Right atrium auricular region (tissue), 2 donors: ENCODE measurements around the gene CEP290. TPM values are rescaled to one million over a fixed set of nuclear protein-coding genes. Genes with fewer than 3 reads are reported as not detected.

Experiments used
- DNase-seq: peaks from one replicate; pipeline ENCODE4 v3.0.0-alpha.2; 2019; ENCODE audit warnings: low spot score
- H3K27ac ChIP-seq, 2 donors: fragments of 200-600 bp; sonication (generic); 1 replicate in 1 of 2; 2 replicates in 1 of 2; pipeline ENCODE4 v1.5.1; 2016 to 2019
- H3K27me3 ChIP-seq, 2 donors: fragments of 200-600 bp; sonication (generic); one replicate each; pipeline versions ENCODE4 v1.5.1 to v1.6.0; 2017 to 2019
- H3K36me3 ChIP-seq: fragments of 200-600 bp; sonication (generic); one replicate; pipeline ENCODE4 v1.5.1; 2016
- H3K4me1 ChIP-seq, 2 donors: fragments of 200-600 bp; sonication (generic); one replicate each; pipeline versions ENCODE4 v1.5.1 to v1.6.0; 2017 to 2019
- H3K4me3 ChIP-seq, 2 donors: fragments of 200-600 bp; sonication (generic); 1 replicate in 1 of 2; 2 replicates in 1 of 2; pipeline ENCODE4 v1.5.1; 2017 to 2019; ENCODE audit warnings: mild to moderate bottlenecking in 1 of 2, moderate library complexity in 1 of 2
- H3K9me3 ChIP-seq, 2 donors: fragments of 200-600 bp; sonication (generic); one replicate each; pipeline ENCODE4 v1.5.1; 2019
- CTCF ChIP-seq, 2 donors: fragments of 200-600 bp; sonication (generic); IDR thresholded peaks; one replicate each; pipeline ENCODE4 v1.5.1; 2019; ENCODE audit warnings: antibody characterized with exemption in 2 of 2
- total RNA-seq, 2 donors: library from RNA; depleted of rRNA; stranded (reverse); fragments of >200 nt; gene quantifications; one replicate each; pipeline ENCODE4 v1.1.0, GENCODE V29; 2016

CEP290 gene
- total RNA-seq, 2 donors from 2014 or later = 5.9 to 8.7 TPM

- peaks cover 5% of the 10 kb centered on the region for H3K36me3 ChIP-seq
- H3K4me1 ChIP-seq = no peaks in the 10 kb centered on the region
- no peak for TF ChIP-seq CTCF (IDR thresholded peaks at IDR 0.05)
- H3K27me3 ChIP-seq = no peaks in the 10 kb centered on the region
- no peak for DNase-seq
- H3K4me3 ChIP-seq = no peak overlapping the region
- H3K27ac ChIP-seq = no peak overlapping the region
- no peaks in the 10 kb centered on the region for H3K9me3 ChIP-seq
These were observed 19.2 kb downstream of the CEP290 start for GRCh38 chr12:88122666-88123065.

DNA sequence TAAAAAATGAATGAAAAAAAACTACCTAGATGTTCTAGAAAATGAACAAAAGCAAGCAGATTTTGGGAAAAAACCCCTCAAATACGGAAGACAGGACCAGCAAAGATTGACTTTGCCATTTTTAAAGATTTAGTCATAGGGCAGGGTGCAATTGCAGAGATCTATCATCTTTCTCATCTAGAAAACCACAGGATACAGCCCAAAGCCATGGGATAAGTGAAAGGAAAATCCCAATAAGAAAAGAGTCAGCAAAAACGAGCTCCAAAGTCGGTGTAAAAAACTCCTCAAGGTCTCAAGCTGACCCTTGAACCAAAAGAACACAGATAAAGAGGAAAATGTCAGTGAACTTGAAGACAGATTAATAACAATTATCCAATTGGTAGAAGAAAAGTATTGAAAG lies 28.0 kb downstream of the CEP290 start:
- no peak overlapping the region for H3K4me3 ChIP-seq
- peaks cover 43% of the 10 kb centered on the region for H3K36me3 ChIP-seq
- no peaks in the 10 kb centered on the region for H3K27me3 ChIP-seq
- no peak for DNase-seq
- H3K4me1 ChIP-seq = no peaks in the 10 kb centered on the region
- no peak for TF ChIP-seq CTCF (IDR thresholded peaks at IDR 0.05)
- H3K27ac ChIP-seq = no peak overlapping the region
- no peaks in the 10 kb centered on the region for H3K9me3 ChIP-seq

DNA sequence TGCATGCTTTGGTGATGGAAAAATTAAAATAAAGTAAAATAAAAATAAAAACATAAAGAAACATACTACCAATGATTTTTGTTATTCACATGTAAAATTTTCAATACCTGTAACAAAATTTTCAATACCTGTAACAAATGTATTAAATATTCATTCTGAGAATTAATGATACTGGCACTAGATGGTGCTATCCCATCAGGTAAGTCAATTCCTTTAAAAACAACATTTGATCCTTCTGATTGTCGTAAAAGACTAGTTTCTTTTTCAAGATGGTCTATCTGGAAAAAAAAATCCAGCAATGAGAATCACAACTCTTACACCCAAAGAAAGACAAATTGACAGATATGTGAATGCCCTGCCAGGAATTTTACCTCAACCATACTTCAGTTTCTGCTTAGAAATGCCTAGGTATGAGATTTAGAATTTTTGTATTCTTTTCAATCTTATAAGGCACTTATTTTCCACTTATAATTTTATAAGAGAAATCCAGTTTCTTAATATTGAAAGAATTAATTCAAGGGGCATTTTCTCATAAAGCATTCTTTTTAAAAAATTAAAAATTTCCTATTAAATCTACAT lies 30.7 kb downstream of the CEP290 start:
- Histone ChIP-seq H3K27me3 (no peaks in the 10 kb centered on the region), H3K27ac (no peak overlapping the region), H3K36me3 (peaks cover 39% of the 10 kb centered on the region), H3K4me3 (no peak overlapping the region), H3K9me3 (no peaks in the 10 kb centered on the region), H3K4me1 (no peaks in the 10 kb centered on the region)
- DNase-seq = no peak
- peak in 1 of 2 donors; percentile 51 for TF ChIP-seq CTCF (IDR thresholded peaks at IDR 0.05)

DNA sequence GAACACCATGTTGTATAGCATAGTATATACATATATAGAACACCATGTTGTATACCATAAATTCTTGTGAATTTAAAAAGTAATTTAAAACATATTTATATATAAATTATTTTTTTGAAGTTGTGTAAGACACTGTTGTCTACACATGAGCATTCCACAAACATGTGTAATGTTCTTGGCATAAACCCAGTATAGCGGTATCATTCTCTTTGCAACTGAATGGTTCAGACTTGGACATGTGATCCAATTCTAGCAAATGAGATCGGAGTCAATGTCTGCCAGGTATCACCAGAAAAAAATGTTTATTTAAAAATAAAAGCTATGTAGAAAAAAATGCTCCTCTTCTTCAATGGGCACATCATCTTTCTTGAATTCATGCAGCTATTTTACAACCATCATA lies 33.9 kb downstream of the CEP290 start:
- H3K4me3 ChIP-seq = no peak overlapping the region
- no peak for TF ChIP-seq CTCF (IDR thresholded peaks at IDR 0.05)
- no peak for DNase-seq
- no peaks in the 10 kb centered on the region for H3K9me3 ChIP-seq
- no peaks in the 10 kb centered on the region for H3K4me1 ChIP-seq
- H3K27me3 ChIP-seq = no peaks in the 10 kb centered on the region
- no peak overlapping the region for H3K27ac ChIP-seq
- peaks cover 17% of the 10 kb centered on the region for H3K36me3 ChIP-seq

GRCh38 chr12:88093573-88093972 lies 48.3 kb downstream of the CEP290 start:
- no peak for TF ChIP-seq CTCF (IDR thresholded peaks at IDR 0.05)
- Histone ChIP-seq H3K4me3 (no peak overlapping the region), H3K27me3 (no peaks in the 10 kb centered on the region), H3K4me1 (no peaks in the 10 kb centered on the region), H3K36me3 (no peaks in the 10 kb centered on the region), H3K9me3 (no peaks in the 10 kb centered on the region), H3K27ac (no peak overlapping the region)
- no peak for DNase-seq

DNA sequence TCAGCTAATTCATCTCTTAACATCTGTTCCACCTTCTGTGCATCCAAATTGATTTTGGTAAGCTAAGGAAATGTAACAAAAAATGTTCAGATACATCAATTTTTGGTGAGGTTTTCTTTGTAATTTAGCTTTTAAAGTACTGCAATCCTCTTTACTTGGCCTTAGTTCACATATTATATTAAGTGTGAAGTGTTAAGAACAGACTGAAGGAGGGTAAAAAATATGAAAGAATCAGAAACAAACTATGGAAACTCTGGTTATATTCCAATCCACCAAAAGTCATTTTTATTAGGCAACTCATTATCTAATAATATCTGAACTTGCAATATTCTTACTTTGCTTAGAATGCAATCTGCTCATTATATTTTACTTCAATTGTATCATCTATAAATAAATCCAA lies 49.1 kb downstream of the CEP290 start:
- no peaks in the 10 kb centered on the region for H3K27me3 ChIP-seq
- no peak overlapping the region for H3K27ac ChIP-seq
- TF ChIP-seq CTCF (IDR thresholded peaks at IDR 0.05) = no peak
- H3K4me1 ChIP-seq = no peaks in the 10 kb centered on the region
- no peak overlapping the region for H3K4me3 ChIP-seq
- H3K9me3 ChIP-seq = no peaks in the 10 kb centered on the region
- no peaks in the 10 kb centered on the region for H3K36me3 ChIP-seq
- DNase-seq = no peak
